GM23338 (cell line): ENCODE results near the gene PDIA2. TPM values are rescaled to one million over a fixed set of nuclear protein-coding genes. Genes with fewer than 3 reads are reported as not detected.

ENCODE experiments used
- ATAC-seq: fragments of 200-7000 bp; cut with Tn5 transposase; 3 replicates; pipeline ENCODE4 v1.9.1; 2020
- DNase-seq: peaks from one replicate; pipeline ENCODE4 v3.0.0-alpha.2; 2015; ENCODE audit warnings: low spot score
- H2AFZ ChIP-seq: fragments of 200-600 bp; sonication (generic); 2 replicates; pipeline ENCODE4 v1.8.0; 2016; ENCODE audit warnings: antibody characterized with exemption, mild to moderate bottlenecking, moderate library complexity
- H3F3A ChIP-seq: fragments of 200-600 bp; sonication (generic); replicated peaks from 2 replicates; pipeline ENCODE4 v1.8.0; 2017; ENCODE audit warnings: antibody characterized with exemption, mixed run types, low read depth
- H3K27ac ChIP-seq: fragments of 200-600 bp; sonication (generic); 2 replicates; pipeline ENCODE4 v1.6.1; 2016; ENCODE audit warnings: low read depth
- H3K27me3 ChIP-seq: fragments of 200-600 bp; sonication (generic); 2 replicates; pipeline ENCODE4 v1.8.0; 2016; ENCODE audit warnings: mild to moderate bottlenecking, mixed run types, moderate library complexity; ENCODE audit not compliant: insufficient read depth
- H3K36me3 ChIP-seq: fragments of 200-600 bp; sonication (generic); 2 replicates; pipeline ENCODE4 v1.8.0; 2016; ENCODE audit warnings: mild to moderate bottlenecking; ENCODE audit not compliant: insufficient read depth
- H3K4me1 ChIP-seq: fragments of 200-600 bp; sonication (generic); 2 replicates; pipeline ENCODE4 v1.8.0; 2016; ENCODE audit warnings: mild to moderate bottlenecking, moderate library complexity; ENCODE audit not compliant: insufficient read depth
- H3K4me2 ChIP-seq: fragments of 200-600 bp; sonication (generic); 2 replicates; pipeline ENCODE4 v1.7.1; 2017; ENCODE audit warnings: mixed run types
- H3K4me3 ChIP-seq: fragments of 200-600 bp; sonication (generic); 2 replicates; pipeline ENCODE4 v1.6.1; 2016; ENCODE audit warnings: mixed run types
- H3K79me2 ChIP-seq: fragments of 200-600 bp; sonication (generic); replicated peaks from 2 replicates; pipeline ENCODE4 v1.8.0; 2017; ENCODE audit warnings: mild to moderate bottlenecking; ENCODE audit not compliant: insufficient read depth
- H3K9me2 ChIP-seq: fragments of 200-600 bp; sonication (generic); 2 replicates; pipeline ENCODE4 v1.8.0; 2017; ENCODE audit not compliant: insufficient read depth
- H4K20me1 ChIP-seq: fragments of 200-600 bp; sonication (generic); replicated peaks from 2 replicates; pipeline ENCODE4 v1.8.0; 2017; ENCODE audit warnings: mild to moderate bottlenecking; ENCODE audit not compliant: insufficient read depth
- H3K27ac Mint-ChIP-seq: 2 replicates; pipeline ENCODE4 v1.8.0; 2020; ENCODE audit warnings: inconsistent platforms, mild to moderate bottlenecking, moderate library complexity, mixed read lengths
- H3K27me3 Mint-ChIP-seq: 3 replicates; pipeline ENCODE4 v1.8.0; 2022; ENCODE audit warnings: low read depth, mild to moderate bottlenecking, moderate library complexity, mixed read lengths, inconsistent platforms; ENCODE audit not compliant: insufficient read depth, poor library complexity
- H3K36me3 Mint-ChIP-seq: 3 replicates; pipeline ENCODE4 v1.8.0; 2021; ENCODE audit warnings: low read depth, mild to moderate bottlenecking, inconsistent platforms, moderate library complexity, mixed read lengths
- H3K4me1 Mint-ChIP-seq: 3 replicates; pipeline ENCODE4 v1.8.0; 2020; ENCODE audit warnings: mild to moderate bottlenecking, inconsistent platforms, mixed read lengths
- H3K4me3 Mint-ChIP-seq: 3 replicates; pipeline ENCODE4 v1.8.0; 2021; ENCODE audit warnings: moderate library complexity, mild to moderate bottlenecking, inconsistent platforms, mixed read lengths
- H3K9me3 Mint-ChIP-seq: 3 replicates; pipeline ENCODE4 v1.8.0; 2020; ENCODE audit warnings: moderate library complexity, mild to moderate bottlenecking, inconsistent platforms, mixed read lengths
- CREB1 ChIP-seq: fragments of 250-450 bp; sonication (Bioruptor Pico); IDR thresholded peaks from 2 replicates; pipeline ENCODE4 v1.5.0; 2020; ENCODE audit warnings: low read depth, mild to moderate bottlenecking, moderate library complexity
- EZH2 ChIP-seq: fragments of 200-600 bp; sonication (generic); IDR thresholded peaks from one replicate; pipeline ENCODE4 v1.8.0; 2017; ENCODE audit warnings: antibody characterized with exemption, mild to moderate bottlenecking, low read depth; ENCODE audit not compliant: unreplicated experiment
- EZH2phosphoT487 ChIP-seq: fragments of 200-600 bp; sonication (generic); IDR thresholded peaks from one replicate; pipeline ENCODE4 v1.8.1; 2018; ENCODE audit warnings: antibody characterized with exemption; ENCODE audit not compliant: unreplicated experiment
- JUNB ChIP-seq: IDR thresholded peaks from one replicate; pipeline ENCODE4 v1.6.1; 2016; ENCODE audit warnings: antibody characterized with exemption; ENCODE audit not compliant: unreplicated experiment
- NANOG ChIP-seq: IDR thresholded peaks from 2 replicates; pipeline ENCODE4 v1.6.1; 2016; ENCODE audit warnings: antibody characterized with exemption, borderline replicate concordance
- POLR2AphosphoS5 ChIP-seq: IDR thresholded peaks from 2 replicates; pipeline ENCODE4 v1.6.1; 2016; ENCODE audit warnings: antibody characterized with exemption, low read depth
- STAT1 ChIP-seq: IDR thresholded peaks from one replicate; pipeline ENCODE4 v1.6.1; 2016; ENCODE audit warnings: antibody characterized with exemption; ENCODE audit not compliant: unreplicated experiment
- ZNF114 ChIP-seq: fragments of 250-450 bp; sonication (Bioruptor Pico); IDR thresholded peaks from 2 replicates; pipeline ENCODE4 v1.5.0; 2020; ENCODE audit warnings: mild to moderate bottlenecking, moderate library complexity
- ZNF331 ChIP-seq: fragments of 250-450 bp; sonication (Bioruptor Pico); IDR thresholded peaks from 2 replicates; pipeline ENCODE4 v1.5.0; 2020; ENCODE audit warnings: low read depth, mild to moderate bottlenecking, moderate library complexity
- polyA plus RNA-seq: library from polyadenylated mRNA; unstranded; fragments of >200 nt; fragmentation: Nextera tagmentation; extraction: Ambion mirVana; gene quantifications from 2 replicates; pipeline ENCODE4 v1.2.1, GENCODE V29; 2016
- total RNA-seq: library from RNA; depleted of rRNA; stranded (reverse); fragments of >200 nt; shearing (Covaris generic); gene quantifications from 2 replicates; pipeline ENCODE4 v1.2.3, GENCODE V29; 2014
- TF ChIP-seq, protein P1 (sequence below): IDR thresholded peaks from 2 replicates; pipeline ENCODE4 v1.6.1; 2016; ENCODE audit warnings: antibody characterized with exemption
- TF ChIP-seq, protein P2 (sequence below): IDR thresholded peaks from one replicate; pipeline ENCODE4 v1.6.1; 2018; ENCODE audit warnings: antibody characterized with exemption; ENCODE audit not compliant: unreplicated experiment
- TF ChIP-seq, protein P3 (sequence below), 2 experiments: fragments of 200-600 bp in 1 of 2; sonication (generic) in 1 of 2; conservative IDR thresholded peaks; 2 replicates each; pipeline versions ENCODE4 v1.5.1 to v1.6.1; 2016 to 2017; ENCODE audit warnings: antibody characterized with exemption in 2 of 2, low read depth in 2 of 2, mild to moderate bottlenecking in 2 of 2, moderate library complexity in 1 of 2
- TF ChIP-seq, protein P4 (sequence below): fragments of 250-450 bp; sonication (Bioruptor Pico); IDR thresholded peaks from 2 replicates; pipeline ENCODE4 v1.5.0; 2020; ENCODE audit warnings: mild to moderate bottlenecking, moderate library complexity

PDIA2 gene
- total and polyA plus RNA-seq, 2 experiments from 2014 or later: 0.39 to 0.87 TPM

DNA sequence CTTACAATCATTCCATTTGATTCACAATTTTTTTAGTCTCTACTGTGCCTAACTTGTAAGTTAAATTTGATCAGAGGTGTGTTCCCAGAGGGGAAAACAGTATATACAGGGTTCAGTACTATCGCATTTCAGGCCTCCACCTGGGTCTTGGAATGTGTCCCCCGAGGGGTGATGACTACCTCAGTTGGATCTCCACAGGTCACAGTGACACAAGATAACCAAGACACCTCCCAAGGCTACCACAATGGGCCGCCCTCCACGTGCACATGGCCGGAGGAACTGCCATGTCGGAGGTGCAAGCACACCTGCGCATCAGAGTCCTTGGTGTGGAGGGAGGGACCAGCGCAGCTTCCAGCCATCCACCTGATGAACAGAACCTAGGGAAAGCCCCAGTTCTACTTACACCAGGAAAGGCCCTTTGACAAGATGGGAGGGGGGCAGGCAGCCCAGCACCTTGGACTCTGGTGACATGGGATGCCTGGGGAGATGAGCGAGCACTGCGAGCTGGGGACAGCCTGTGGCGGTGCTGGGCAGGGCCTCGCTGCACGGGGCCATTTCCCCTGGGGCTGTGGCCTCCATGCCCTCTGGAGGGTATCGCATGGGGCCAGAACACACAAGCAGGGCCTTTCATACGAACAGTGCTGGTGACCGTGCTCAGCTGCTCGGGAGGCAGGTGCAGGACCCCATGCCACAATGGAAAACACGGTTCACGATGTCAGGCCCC is 33.9 kb downstream of the PDIA2 start:
- H3K36me3 ChIP-seq: no peaks in the 10 kb centered on the region
- no peak for ATAC-seq
- no peak overlapping the region for H3K4me2 ChIP-seq
- H3K79me2 ChIP-seq: peaks cover 73% of the 10 kb centered on the region
- no peak overlapping the region for H3K27ac Mint-ChIP-seq
- DNase-seq: no peak
- no peaks in the 10 kb centered on the region for H3K9me3 Mint-ChIP-seq
- H3K27ac ChIP-seq: no peak overlapping the region
- H3F3A ChIP-seq: peaks cover 5% of the 10 kb centered on the region
- H3K36me3 Mint-ChIP-seq: peaks cover 31% of the 10 kb centered on the region
- H3K4me3 ChIP-seq: no peak overlapping the region
- H3K9me2 ChIP-seq: no peaks in the 10 kb centered on the region
- no peak for TF ChIP-seq NANOG
- no peak for TF ChIP-seq ZNF331
- TF ChIP-seq, protein P1, sequence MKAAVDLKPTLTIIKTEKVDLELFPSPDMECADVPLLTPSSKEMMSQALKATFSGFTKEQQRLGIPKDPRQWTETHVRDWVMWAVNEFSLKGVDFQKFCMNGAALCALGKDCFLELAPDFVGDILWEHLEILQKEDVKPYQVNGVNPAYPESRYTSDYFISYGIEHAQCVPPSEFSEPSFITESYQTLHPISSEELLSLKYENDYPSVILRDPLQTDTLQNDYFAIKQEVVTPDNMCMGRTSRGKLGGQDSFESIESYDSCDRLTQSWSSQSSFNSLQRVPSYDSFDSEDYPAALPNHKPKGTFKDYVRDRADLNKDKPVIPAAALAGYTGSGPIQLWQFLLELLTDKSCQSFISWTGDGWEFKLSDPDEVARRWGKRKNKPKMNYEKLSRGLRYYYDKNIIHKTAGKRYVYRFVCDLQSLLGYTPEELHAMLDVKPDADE: no peak
- TF ChIP-seq ZNF114 (CRISPR knock-in tag): no peak
- TF ChIP-seq STAT1: no peak
- no peak for TF ChIP-seq JUNB
- TF ChIP-seq EZH2: no peak
- TF ChIP-seq, protein P2, sequence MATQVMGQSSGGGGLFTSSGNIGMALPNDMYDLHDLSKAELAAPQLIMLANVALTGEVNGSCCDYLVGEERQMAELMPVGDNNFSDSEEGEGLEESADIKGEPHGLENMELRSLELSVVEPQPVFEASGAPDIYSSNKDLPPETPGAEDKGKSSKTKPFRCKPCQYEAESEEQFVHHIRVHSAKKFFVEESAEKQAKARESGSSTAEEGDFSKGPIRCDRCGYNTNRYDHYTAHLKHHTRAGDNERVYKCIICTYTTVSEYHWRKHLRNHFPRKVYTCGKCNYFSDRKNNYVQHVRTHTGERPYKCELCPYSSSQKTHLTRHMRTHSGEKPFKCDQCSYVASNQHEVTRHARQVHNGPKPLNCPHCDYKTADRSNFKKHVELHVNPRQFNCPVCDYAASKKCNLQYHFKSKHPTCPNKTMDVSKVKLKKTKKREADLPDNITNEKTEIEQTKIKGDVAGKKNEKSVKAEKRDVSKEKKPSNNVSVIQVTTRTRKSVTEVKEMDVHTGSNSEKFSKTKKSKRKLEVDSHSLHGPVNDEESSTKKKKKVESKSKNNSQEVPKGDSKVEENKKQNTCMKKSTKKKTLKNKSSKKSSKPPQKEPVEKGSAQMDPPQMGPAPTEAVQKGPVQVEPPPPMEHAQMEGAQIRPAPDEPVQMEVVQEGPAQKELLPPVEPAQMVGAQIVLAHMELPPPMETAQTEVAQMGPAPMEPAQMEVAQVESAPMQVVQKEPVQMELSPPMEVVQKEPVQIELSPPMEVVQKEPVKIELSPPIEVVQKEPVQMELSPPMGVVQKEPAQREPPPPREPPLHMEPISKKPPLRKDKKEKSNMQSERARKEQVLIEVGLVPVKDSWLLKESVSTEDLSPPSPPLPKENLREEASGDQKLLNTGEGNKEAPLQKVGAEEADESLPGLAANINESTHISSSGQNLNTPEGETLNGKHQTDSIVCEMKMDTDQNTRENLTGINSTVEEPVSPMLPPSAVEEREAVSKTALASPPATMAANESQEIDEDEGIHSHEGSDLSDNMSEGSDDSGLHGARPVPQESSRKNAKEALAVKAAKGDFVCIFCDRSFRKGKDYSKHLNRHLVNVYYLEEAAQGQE: no peak
- TF ChIP-seq EZH2phosphoT487: no peak
- no peak for TF ChIP-seq POLR2AphosphoS5
- no peak for TF ChIP-seq CREB1 (CRISPR knock-in tag)
- TF ChIP-seq, protein P3, sequence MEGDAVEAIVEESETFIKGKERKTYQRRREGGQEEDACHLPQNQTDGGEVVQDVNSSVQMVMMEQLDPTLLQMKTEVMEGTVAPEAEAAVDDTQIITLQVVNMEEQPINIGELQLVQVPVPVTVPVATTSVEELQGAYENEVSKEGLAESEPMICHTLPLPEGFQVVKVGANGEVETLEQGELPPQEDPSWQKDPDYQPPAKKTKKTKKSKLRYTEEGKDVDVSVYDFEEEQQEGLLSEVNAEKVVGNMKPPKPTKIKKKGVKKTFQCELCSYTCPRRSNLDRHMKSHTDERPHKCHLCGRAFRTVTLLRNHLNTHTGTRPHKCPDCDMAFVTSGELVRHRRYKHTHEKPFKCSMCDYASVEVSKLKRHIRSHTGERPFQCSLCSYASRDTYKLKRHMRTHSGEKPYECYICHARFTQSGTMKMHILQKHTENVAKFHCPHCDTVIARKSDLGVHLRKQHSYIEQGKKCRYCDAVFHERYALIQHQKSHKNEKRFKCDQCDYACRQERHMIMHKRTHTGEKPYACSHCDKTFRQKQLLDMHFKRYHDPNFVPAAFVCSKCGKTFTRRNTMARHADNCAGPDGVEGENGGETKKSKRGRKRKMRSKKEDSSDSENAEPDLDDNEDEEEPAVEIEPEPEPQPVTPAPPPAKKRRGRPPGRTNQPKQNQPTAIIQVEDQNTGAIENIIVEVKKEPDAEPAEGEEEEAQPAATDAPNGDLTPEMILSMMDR (conservative IDR thresholded peaks at IDR 0.05; ENCODE audit: low read depth in 2 of 2): no peak
- TF ChIP-seq, protein P4, sequence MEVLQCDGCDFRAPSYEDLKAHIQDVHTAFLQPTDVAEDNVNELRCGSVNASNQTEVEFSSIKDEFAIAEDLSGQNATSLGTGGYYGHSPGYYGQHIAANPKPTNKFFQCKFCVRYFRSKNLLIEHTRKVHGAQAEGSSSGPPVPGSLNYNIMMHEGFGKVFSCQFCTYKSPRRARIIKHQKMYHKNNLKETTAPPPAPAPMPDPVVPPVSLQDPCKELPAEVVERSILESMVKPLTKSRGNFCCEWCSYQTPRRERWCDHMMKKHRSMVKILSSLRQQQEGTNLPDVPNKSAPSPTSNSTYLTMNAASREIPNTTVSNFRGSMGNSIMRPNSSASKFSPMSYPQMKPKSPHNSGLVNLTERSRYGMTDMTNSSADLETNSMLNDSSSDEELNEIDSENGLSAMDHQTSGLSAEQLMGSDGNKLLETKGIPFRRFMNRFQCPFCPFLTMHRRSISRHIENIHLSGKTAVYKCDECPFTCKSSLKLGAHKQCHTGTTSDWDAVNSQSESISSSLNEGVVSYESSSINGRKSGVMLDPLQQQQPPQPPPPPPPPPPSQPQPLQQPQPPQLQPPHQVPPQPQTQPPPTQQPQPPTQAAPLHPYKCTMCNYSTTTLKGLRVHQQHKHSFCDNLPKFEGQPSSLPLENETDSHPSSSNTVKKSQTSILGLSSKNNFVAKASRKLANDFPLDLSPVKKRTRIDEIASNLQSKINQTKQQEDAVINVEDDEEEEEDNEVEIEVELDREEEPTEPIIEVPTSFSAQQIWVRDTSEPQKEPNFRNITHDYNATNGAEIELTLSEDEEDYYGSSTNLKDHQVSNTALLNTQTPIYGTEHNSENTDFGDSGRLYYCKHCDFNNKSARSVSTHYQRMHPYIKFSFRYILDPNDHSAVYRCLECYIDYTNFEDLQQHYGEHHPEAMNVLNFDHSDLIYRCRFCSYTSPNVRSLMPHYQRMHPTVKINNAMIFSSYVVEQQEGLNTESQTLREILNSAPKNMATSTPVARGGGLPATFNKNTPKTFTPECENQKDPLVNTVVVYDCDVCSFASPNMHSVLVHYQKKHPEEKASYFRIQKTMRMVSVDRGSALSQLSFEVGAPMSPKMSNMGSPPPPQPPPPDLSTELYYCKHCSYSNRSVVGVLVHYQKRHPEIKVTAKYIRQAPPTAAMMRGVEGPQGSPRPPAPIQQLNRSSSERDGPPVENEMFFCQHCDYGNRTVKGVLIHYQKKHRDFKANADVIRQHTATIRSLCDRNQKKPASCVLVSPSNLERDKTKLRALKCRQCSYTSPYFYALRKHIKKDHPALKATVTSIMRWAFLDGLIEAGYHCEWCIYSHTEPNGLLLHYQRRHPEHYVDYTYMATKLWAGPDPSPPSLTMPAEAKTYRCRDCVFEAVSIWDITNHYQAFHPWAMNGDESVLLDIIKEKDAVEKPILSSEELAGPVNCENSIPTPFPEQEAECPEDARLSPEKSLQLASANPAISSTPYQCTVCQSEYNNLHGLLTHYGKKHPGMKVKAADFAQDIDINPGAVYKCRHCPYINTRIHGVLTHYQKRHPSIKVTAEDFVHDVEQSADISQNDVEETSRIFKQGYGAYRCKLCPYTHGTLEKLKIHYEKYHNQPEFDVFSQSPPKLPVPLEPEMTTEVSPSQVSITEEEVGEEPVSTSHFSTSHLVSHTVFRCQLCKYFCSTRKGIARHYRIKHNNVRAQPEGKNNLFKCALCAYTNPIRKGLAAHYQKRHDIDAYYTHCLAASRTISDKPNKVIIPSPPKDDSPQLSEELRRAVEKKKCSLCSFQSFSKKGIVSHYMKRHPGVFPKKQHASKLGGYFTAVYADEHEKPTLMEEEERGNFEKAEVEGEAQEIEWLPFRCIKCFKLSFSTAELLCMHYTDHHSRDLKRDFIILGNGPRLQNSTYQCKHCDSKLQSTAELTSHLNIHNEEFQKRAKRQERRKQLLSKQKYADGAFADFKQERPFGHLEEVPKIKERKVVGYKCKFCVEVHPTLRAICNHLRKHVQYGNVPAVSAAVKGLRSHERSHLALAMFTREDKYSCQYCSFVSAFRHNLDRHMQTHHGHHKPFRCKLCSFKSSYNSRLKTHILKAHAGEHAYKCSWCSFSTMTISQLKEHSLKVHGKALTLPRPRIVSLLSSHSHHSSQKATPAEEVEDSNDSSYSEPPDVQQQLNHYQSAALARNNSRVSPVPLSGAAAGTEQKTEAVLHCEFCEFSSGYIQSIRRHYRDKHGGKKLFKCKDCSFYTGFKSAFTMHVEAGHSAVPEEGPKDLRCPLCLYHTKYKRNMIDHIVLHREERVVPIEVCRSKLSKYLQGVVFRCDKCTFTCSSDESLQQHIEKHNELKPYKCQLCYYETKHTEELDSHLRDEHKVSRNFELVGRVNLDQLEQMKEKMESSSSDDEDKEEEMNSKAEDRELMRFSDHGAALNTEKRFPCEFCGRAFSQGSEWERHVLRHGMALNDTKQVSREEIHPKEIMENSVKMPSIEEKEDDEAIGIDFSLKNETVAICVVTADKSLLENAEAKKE (CRISPR knock-in tag): no peak
- H3K4me1 ChIP-seq: peaks cover 3% of the 10 kb centered on the region; the same call in 1 of the 2 replicates
- H3K27me3 ChIP-seq: no peaks in the 10 kb centered on the region
- H3K4me1 Mint-ChIP-seq: peaks cover 23% of the 10 kb centered on the region
- H3K27me3 Mint-ChIP-seq: peaks cover 7% of the 10 kb centered on the region
- H3K4me3 Mint-ChIP-seq: no peak overlapping the region
- peaks cover 56% of the 10 kb centered on the region; the same call in 1 of the 2 replicates for H4K20me1 ChIP-seq
- no peak overlapping the region for H2AFZ ChIP-seq
